CD14-positive monocyte (primary cell): ENCODE results near the gene NTN4. TPM values are rescaled to one million over a fixed set of nuclear protein-coding genes. Genes with fewer than 3 reads are reported as not detected.

Source experiments
- DNase-seq, 3 donors: peaks; one replicate each; pipeline ENCODE4 v3.0.0-alpha.2; 2011 to 2022
- H2AFZ ChIP-seq: 2 replicates; pipeline ENCODE4 v1.6.0; 2012; ENCODE audit warnings: mild to moderate bottlenecking, low read depth, low read length, inconsistent platforms; ENCODE audit not compliant: insufficient read depth, poor library complexity, severe bottlenecking
- H3K27ac ChIP-seq, 2 donors: 1 replicate in 1 of 2; 2 replicates in 1 of 2; pipeline ENCODE4 v1.5.1; 2012 to 2013; ENCODE audit warnings: low read length in 2 of 2, control low read depth in 1 of 2, inconsistent platforms in 1 of 2, low read depth in 1 of 2, mild to moderate bottlenecking in 1 of 2
- H3K27me3 ChIP-seq, 2 donors: one replicate each; pipeline versions ENCODE4 v1.6.0 to v1.6.1; 2011 to 2013; ENCODE audit warnings: low read length in 2 of 2; ENCODE audit not compliant: control insufficient read depth in 2 of 2, insufficient read depth in 2 of 2
- H3K36me3 ChIP-seq, 2 donors: replicated peaks in 1 of 2; 1 replicate in 1 of 2; 2 replicates in 1 of 2; pipeline versions ENCODE4 v1.5.1 to v1.6.1; 2012 to 2013; ENCODE audit warnings: low read length in 2 of 2, control low read depth in 1 of 2, inconsistent platforms in 1 of 2, mild to moderate bottlenecking in 1 of 2; ENCODE audit not compliant: insufficient read depth in 2 of 2, control insufficient read depth in 1 of 2
- H3K4me1 ChIP-seq, 2 donors: 1 replicate in 1 of 2; 2 replicates in 1 of 2; pipeline versions ENCODE4 v1.5.1 to v1.6.1; 2012 to 2013; ENCODE audit warnings: low read length in 2 of 2, control low read depth in 1 of 2, inconsistent platforms in 1 of 2, mild to moderate bottlenecking in 1 of 2, moderate library complexity in 1 of 2; ENCODE audit not compliant: insufficient read depth in 2 of 2, control insufficient read depth in 1 of 2
- H3K4me2 ChIP-seq: replicated peaks from 2 replicates; pipeline ENCODE3; 2012; ENCODE audit warnings: low read length, moderate library complexity, mild to moderate bottlenecking; ENCODE audit not compliant: poor library complexity, severe bottlenecking; ENCODE audit errors: extremely low read depth
- H3K4me3 ChIP-seq, 3 experiments: fragments of 200-600 bp in 1 of 3; sonication (generic) in 1 of 3; replicated peaks in 1 of 3; 1 replicate in 2 of 3; 2 replicates in 1 of 3; pipeline ENCODE4 v1.5.1; 2011 to 2013; ENCODE audit warnings: low read length in 3 of 3, mild to moderate bottlenecking in 3 of 3, control low read depth in 2 of 3, low read depth in 2 of 3, inconsistent platforms in 1 of 3, moderate library complexity in 1 of 3
- H3K79me2 ChIP-seq: 2 replicates; pipeline ENCODE4 v1.6.0; 2012; ENCODE audit warnings: mild to moderate bottlenecking, control low read depth, inconsistent platforms, low read length, moderate library complexity; ENCODE audit not compliant: insufficient read depth
- H3K9ac ChIP-seq: 2 replicates; pipeline ENCODE4 v1.6.0; 2017; ENCODE audit warnings: low read length, mild to moderate bottlenecking; ENCODE audit not compliant: insufficient read depth, poor library complexity, severe bottlenecking
- H3K9me3 ChIP-seq, 2 donors: replicated peaks in 1 of 2; 1 replicate in 1 of 2; 2 replicates in 1 of 2; pipeline versions ENCODE4 v1.5.1 to v1.6.1; 2012 to 2013; ENCODE audit warnings: low read length in 2 of 2, control low read depth in 1 of 2; ENCODE audit not compliant: control insufficient read depth in 1 of 2, insufficient read depth in 1 of 2
- H4K20me1 ChIP-seq: 2 replicates; pipeline ENCODE4 v1.6.0; 2012; ENCODE audit warnings: mild to moderate bottlenecking, low read length, control low read depth, moderate library complexity; ENCODE audit not compliant: insufficient read depth
- H3K27ac Mint-ChIP-seq, 7 donors: one replicate each; pipeline ENCODE4 v1.8.0; 2020; ENCODE audit warnings: mild to moderate bottlenecking in 7 of 7, mixed read lengths in 7 of 7, moderate library complexity in 6 of 7, inconsistent platforms in 2 of 7
- H3K27me3 Mint-ChIP-seq, 3 donors: one replicate each; pipeline ENCODE4 v1.8.0; 2021 to 2022; ENCODE audit warnings: low read depth in 3 of 3, mild to moderate bottlenecking in 3 of 3, mixed read lengths in 3 of 3, moderate library complexity in 3 of 3, inconsistent platforms in 1 of 3
- H3K36me3 Mint-ChIP-seq, 2 donors: one replicate each; pipeline ENCODE4 v1.8.0; 2020; ENCODE audit warnings: mixed read lengths in 2 of 2, inconsistent platforms in 1 of 2, mild to moderate bottlenecking in 1 of 2
- H3K4me1 Mint-ChIP-seq: one replicate; pipeline ENCODE4 v1.8.0; 2020; ENCODE audit warnings: mild to moderate bottlenecking, mixed read lengths
- H3K4me3 Mint-ChIP-seq, 2 donors: one replicate each; pipeline ENCODE4 v1.8.0; 2020; ENCODE audit warnings: mild to moderate bottlenecking in 2 of 2, mixed read lengths in 2 of 2, moderate library complexity in 1 of 2
- H3K9me3 Mint-ChIP-seq, 7 donors: one replicate each; pipeline ENCODE4 v1.8.0; 2020 to 2022; ENCODE audit warnings: mixed read lengths in 7 of 7, mild to moderate bottlenecking in 6 of 7, moderate library complexity in 6 of 7, inconsistent platforms in 2 of 7
- WGBS: methylation state at CpG from one replicate; pipeline ENCODE4 v1.1.5; 2013; ENCODE audit warnings: missing lambda C conversion rate; ENCODE audit not compliant: insufficient coverage; 5-methylcytosine and 5-hydroxymethylcytosine counted together
- intact Hi-C, 2 donors: fragments of 100-400 bp; cut with micrococcal nuclease; formaldehyde crosslinking; loops; one replicate each; pipeline versions ENCODE4 v1.15.0 to v1.15.1; 2023
- polyA plus RNA-seq, 3 donors: library from polyadenylated mRNA; depleted of rRNA in 1 of 3; unstranded in 2 of 3; stranded (reverse) in 1 of 3; fragments of 300-500 nt in 2 of 3; fragments of >200 nt in 1 of 3; fragmentation: Illumina TruSeq in 2 of 3; gene quantifications; 1 replicate in 2 of 3; 2 replicates in 1 of 3; pipeline ENCODE4 v1.2.3, GENCODE V29; 2012 to 2021
- TF ChIP-seq, protein P1 (sequence below): fragments of 200-600 bp; IDR thresholded peaks from one replicate; pipeline ENCODE4 v1.8.0; 2022; ENCODE audit warnings: antibody characterized with exemption, mild to moderate bottlenecking

Gene NTN4
- polyA plus RNA-seq, 3 donors = not detected

DNA sequence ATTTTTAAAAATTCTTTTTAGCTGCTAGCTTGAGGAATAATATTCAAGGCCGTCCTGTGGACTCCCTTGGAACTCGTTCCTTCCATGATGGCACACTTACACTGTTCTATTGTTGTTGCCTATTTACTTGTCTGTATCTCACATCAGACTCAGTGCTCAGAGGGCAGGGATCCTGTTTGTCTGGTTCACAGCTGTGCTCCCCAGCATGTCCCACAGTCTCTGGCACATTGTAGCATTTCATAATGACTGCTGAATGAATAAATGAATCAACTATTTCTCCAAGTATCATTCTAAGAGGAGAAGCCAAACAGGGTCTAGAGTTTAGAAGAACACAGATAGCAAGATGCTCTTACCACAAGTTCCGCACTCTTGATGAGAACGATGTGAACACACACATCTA lies 48.0 kb downstream of the NTN4 start:
- Histone ChIP-seq H3K4me2 (no peak overlapping the region), H4K20me1 (no peaks in the 10 kb centered on the region), H3K27me3 (no peaks in the 10 kb centered on the region), H2AFZ (no peak overlapping the region), H3K79me2 (no peaks in the 10 kb centered on the region), H3K4me1 (no peaks in the 10 kb centered on the region), H3K9ac (no peak overlapping the region), H3K36me3 (no peaks in the 10 kb centered on the region), H3K27ac (no peak overlapping the region), H3K4me3 (no peak overlapping the region), H3K9me3 (no peaks in the 10 kb centered on the region)
- Mint-ChIP-seq H3K4me1 (no peaks in the 10 kb centered on the region), H3K9me3 (peaks cover 0 to 13% (median 9%) of the 10 kb centered on the region in 7 donors), H3K27me3 (peaks cover 6 to 19% (median 9%) of the 10 kb centered on the region in 3 donors), H3K4me3 (no peak overlapping the region), H3K36me3 (no peaks in the 10 kb centered on the region), H3K27ac (no peak overlapping the region)
- DNase-seq = no peak
- intact Hi-C loops = no loop called here
- TF ChIP-seq, protein P1, sequence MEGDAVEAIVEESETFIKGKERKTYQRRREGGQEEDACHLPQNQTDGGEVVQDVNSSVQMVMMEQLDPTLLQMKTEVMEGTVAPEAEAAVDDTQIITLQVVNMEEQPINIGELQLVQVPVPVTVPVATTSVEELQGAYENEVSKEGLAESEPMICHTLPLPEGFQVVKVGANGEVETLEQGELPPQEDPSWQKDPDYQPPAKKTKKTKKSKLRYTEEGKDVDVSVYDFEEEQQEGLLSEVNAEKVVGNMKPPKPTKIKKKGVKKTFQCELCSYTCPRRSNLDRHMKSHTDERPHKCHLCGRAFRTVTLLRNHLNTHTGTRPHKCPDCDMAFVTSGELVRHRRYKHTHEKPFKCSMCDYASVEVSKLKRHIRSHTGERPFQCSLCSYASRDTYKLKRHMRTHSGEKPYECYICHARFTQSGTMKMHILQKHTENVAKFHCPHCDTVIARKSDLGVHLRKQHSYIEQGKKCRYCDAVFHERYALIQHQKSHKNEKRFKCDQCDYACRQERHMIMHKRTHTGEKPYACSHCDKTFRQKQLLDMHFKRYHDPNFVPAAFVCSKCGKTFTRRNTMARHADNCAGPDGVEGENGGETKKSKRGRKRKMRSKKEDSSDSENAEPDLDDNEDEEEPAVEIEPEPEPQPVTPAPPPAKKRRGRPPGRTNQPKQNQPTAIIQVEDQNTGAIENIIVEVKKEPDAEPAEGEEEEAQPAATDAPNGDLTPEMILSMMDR = no peak
- WGBS = 83% methylated on average over 2 of the region's 4 CpGs

DNA sequence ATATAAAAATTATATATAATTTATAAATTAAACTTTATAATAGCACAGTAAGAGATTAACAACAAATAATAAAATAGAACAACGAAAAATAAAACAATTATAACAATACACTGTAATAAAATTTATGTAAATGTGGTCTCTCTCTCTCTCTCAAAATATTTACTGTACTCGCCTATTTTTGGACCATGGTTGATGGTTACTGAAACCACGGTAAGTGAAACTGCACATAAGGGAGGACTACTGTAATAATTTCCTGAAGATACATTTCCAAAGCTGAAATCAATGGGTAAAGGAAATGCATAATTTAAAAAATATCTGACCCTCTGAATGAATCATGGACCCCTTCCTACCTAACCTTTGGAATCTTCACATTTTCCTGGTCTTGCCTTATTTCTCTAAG lies 48.9 kb downstream of the NTN4 start:
- Histone ChIP-seq H3K4me2 (no peak overlapping the region), H3K9me3 (no peaks in the 10 kb centered on the region), H3K79me2 (no peaks in the 10 kb centered on the region), H3K4me3 (no peak overlapping the region), H4K20me1 (no peaks in the 10 kb centered on the region), H3K9ac (no peak overlapping the region), H3K27me3 (no peaks in the 10 kb centered on the region), H3K4me1 (no peaks in the 10 kb centered on the region), H3K36me3 (no peaks in the 10 kb centered on the region), H3K27ac (no peak overlapping the region), H2AFZ (no peak overlapping the region)
- H3K4me1 Mint-ChIP-seq = no peaks in the 10 kb centered on the region
- H3K36me3 Mint-ChIP-seq = no peaks in the 10 kb centered on the region
- no peak overlapping the region for H3K27ac Mint-ChIP-seq
- no peak for DNase-seq
- TF ChIP-seq, protein P1 = no peak
- no CpG with 5 or more reads among the region's 3 CpGs for WGBS
- H3K4me3 Mint-ChIP-seq = no peak overlapping the region
- peaks cover 6 to 18% (median 9%) of the 10 kb centered on the region in 3 donors for H3K27me3 Mint-ChIP-seq
- H3K9me3 Mint-ChIP-seq = peaks cover 0 to 13% (median 8%) of the 10 kb centered on the region in 7 donors
- intact Hi-C loops = no loop called here
